ENCODE results near the gene PAPPA2.

The PAPPA2 gene

DNA sequence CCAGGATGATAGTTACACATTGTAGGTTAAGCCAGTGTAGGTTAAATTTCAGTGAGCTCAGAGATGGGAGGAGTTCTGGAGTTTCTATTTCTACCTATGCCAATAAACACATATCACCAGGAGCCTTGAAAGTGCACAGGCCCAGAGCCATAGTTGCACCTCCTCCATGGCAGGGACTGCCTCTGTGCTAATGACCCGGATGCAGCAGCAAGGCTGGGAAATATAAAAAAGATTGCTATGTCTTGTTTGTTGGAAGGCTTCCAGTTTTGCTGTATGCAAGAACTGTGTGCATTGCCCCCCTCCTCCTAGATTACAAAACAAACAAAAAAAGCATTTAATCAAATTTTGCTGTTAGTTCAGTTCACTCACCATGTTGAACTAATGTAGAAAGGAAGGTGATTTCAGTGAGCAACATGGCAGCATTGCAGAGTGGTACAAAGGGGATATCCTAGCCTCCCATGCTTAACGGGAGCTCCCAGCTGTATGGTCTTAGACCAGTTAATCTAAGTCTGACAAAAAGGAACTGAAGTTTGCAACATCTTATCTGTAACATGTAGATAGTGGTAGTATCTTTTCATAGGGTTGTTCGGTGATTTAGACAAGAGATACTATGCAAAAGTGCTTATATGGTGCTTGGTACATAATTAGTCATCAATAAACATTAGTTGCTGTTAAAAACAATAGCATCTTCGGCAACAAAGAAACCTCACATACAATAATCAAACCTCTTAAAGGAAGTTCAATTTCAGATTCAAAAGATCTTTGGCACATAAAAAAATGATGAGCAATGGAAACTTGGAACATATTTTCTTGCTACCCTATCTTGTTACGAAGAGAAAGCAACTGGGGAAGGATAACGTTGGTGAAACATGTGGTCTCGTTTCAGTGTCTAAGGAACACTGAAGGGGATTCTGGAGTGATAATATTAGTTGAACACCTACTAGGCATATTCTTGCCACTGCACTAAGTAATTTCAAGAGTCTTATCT lies 392.1 kb downstream of the PAPPA2 start:
- DNase-seq (ENCODE audit: low read depth, low spot score): no peak

DNA sequence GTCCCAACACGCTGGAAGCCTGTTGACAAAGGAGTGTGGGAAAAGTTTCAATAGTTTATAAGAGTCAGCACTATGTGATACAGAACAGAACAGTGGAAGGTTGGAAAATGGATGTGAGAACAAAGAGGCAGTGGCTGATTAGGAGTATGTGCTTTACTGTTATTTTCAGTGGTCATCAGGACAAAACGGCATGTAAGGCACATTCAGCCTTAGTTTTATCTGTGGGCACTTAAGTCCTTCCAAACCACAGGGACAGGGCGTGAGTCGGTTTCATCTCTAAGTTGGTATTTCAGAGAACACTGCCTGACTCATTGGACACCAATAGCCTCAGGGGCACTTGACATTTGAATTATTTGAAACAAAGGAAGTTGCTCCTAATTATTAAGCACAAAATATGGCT lies 394.7 kb downstream of the PAPPA2 start:
- no peak for DNase-seq (ENCODE audit: low read depth, low spot score)

DNA sequence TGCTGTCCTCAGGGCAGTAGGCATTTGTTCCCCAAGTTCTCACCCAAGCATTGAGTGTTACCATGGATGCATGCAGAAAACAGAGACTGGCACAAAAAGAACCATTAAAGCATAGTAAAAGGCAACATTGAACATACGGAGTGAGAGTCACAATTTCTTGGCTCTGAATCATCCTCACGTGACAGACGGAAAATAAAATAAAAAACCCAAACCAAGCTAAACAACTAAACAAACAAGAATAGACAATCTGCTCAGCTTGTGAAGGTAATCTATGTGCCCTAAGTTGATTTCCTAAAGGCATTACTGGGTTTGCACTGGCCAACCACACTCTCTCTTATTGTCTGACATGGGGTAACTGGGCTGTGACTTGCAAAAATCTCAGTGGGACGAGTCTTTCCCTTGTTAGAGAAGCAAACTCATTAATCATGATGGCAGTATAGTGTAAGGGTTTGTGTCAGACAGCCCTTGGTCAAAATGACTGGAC lies 395.5 kb downstream of the PAPPA2 start:
- DNase-seq (ENCODE audit: low read depth, low spot score): no peak

DNA sequence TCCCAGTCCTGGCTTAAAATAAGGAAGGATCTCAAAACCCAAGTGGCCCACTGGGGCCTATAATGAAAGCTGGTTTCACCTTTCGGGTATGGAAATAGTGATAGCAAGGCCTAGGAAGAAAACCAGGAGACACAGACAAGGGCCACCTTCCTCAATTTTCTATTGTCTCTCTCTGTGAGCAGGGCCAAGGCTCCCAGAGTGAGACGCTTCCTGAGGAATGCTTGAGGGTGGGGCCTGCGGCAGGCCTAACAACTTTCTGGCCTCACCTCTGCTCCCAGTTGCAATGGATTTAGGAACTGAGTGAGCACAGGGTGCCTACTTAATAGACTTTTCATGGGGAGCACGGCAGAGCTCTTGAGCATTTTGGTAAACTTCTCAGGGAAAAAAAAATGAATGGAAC lies 400.6 kb downstream of the PAPPA2 start:
- DNase-seq (ENCODE audit: low read depth, low spot score): no peak

DNA sequence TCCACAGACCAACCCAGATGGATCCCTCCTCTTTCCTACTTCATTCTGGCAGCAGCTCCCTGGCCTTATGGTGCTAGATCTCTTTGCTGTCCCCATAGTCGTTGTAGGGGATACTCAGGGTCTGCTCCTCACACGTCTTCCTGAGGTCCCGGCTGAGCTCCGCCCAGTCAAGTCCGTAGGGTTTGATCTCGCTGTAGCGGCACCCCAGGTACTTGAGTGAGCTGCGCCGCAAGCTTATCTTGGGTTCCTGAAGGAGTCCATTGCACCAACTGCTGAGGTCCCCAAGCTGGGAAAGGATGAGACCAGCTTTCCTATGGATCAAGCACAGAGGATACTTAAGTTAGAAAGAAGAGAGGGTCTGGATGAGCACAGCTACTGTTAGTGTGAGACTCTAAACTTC lies 401.2 kb downstream of the PAPPA2 start:
- no peak for DNase-seq (ENCODE audit: low read depth, low spot score)

DNA sequence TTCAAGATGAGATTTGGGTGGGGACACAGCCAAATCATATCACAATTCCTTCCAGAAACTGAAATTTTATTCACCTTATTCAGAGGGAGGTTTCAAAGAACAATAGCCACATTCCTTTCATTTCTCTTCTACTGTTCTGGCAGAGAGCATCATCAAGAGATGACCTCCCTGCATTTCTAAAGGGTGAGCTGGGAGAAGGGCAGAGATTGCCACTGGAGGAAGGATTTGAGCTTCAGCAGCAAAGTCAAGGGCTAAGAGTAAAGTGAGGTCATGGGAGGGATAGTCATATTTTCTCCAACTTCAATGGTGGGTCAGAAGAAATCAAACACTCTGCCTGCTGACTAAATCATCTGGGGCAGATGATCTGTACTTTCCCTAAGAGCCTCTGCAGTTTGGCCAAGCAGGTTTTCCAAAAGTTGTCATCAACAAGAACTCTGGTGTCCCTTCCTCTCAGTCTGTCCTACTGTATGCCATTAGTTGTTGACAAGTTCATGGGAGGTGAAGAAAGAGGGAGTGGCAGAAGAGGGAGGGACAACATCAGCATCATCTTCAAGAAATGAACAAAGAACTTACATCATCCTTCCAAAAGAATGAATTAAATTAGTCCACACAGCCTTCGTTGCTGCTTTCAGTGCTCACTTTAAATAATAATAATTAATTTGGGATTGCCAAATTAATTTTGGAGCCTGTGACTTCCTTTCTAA lies 403.2 kb downstream of the PAPPA2 start:
- no peak for DNase-seq (ENCODE audit: low read depth, low spot score)

DNA sequence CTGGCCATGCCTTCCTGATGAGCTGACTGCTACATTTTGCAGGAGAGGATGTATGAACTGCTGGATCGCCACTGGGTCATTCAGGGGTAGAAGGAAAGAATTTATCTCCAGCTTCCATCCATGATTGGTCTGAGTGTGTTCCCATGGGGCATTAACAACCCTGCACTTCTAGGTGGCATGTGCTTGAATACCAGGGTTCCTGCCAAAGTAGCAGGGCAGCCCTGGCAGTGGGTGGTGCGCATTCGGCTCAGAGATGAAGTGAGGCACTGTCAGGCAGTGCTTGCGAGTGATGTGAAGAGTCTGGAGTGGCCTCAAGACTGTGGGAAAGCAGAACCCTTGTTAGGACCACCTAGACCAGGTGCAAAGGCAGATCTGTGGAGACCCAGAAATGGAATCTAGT lies 406.6 kb downstream of the PAPPA2 start:
- no peak for DNase-seq (ENCODE audit: low read depth, low spot score)

DNA sequence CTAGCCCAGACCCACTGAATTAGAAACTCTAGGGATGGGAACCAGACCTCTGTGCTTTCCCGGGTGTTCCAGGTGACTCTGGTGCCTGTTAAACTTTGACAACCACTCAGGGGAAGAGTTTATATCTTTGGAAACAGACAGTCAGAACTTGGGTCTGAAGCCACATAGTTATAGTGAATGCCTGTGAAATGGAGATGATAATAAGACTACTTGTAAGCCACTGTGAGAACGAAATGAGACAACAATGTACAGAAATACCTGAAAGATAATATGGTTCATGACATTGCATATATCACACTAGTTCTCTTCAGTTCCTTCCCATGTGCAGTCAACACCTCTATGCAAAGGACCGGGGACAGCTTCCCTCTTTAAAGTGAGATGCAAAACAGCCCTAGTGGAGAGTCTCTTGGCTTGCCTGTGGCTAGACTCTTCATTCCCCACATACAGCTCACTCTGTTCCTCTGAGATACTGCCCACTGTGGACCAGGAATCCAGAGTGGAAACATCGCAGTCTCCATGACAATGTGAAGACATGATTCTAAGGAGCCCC lies 414.1 kb downstream of the PAPPA2 start:
- DNase-seq (ENCODE audit: low read depth, low spot score): no peak

DNA sequence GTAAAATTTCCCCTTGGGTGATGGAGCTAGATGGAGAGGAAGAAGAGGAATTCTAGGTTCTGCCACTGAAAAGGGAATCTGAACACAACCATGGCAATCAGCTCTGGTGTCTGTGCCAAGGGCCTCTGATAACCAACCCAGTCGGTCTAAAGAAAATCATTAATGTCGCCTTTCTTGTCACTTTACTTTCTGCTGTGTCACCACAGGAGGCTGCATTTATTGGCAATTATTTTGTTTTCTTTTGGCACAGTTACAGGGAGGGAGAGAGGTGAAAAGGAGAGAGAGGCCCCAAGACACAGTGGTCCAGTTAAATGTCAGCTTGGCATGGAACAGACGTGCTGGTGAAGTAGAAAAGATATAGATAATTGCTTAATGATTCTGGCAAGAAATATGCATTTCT lies 414.6 kb downstream of the PAPPA2 start:
- no peak for DNase-seq (ENCODE audit: low read depth, low spot score)

DNA sequence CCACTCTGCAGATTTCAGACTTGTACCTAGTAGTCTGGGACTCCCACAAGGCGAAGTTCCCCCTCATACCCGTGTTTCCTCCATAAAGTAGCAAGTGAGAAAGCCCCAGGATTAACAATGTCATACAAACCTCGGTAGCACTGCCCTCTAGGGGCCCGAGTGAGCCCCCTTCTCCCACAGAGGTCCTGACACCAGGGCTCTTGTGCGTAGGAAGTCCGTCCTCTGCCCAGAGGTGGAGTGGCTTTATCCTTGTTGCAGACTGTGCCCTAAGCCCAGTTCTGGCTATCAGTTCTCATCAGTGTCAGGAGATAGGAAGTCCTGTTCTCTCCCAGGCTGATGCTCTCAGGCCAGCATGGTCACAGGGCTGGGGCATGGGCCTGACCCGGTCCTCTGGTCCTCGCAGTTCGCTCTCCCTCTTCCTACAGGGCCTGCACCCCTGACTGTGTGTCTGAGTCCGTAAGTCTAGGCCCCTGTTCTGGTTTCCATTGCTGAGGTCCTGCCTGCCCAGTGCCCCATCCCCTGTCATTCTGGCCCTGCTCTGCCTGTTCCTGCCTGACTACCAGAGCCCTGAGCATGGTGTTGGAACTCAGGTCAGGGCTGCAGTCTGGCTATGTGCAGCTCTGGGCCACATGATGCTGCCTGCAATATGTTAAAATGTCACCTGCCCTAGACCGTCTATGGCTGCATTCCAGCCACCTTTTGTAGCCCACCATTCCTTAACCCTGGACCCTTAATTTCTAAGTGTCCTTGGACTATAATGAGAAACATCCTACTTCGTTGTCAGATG lies 416.0 kb downstream of the PAPPA2 start:
- DNase-seq (ENCODE audit: low read depth, low spot score): no peak

DNA sequence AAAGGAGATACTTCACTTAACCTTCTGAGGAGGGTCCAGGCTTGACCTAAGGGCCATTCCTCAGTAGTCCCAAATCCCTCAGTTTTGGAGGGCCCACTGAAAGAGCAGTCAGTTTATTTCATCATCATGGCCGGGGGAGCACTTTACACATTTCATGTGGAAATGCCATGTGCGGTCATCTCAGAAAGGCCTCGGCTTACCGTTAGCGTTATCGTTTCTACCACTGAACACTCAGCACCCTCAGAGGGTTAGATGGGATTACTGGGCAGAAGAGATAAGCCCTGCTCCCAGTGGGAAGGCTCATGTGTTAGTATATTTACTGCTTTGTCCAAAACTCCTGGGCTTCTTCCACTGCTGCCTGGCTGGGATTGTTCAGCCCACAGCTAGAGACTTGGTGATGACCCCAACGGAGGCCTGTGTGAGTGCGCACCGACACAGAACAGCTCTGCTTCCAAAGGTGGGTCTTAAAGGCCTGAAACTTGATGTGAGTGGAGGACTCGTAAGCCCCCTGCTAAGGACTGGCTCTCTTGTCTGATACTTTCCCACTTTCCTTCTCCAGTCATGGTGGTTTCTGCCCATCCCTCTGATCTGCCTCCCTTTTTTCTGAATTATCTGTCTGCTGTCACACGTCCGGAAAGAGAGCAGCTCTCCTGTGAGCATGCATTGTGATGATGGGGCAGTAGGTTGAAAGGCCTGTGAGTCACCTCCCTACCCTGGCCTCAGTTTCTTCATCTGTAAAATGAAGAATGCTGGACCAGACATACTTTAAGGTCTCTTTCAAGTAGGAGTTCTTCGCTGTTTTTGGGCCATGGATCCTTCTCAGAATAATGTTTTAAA lies 417.0 kb downstream of the PAPPA2 start:
- DNase-seq (ENCODE audit: low read depth, low spot score): no peak

DNA sequence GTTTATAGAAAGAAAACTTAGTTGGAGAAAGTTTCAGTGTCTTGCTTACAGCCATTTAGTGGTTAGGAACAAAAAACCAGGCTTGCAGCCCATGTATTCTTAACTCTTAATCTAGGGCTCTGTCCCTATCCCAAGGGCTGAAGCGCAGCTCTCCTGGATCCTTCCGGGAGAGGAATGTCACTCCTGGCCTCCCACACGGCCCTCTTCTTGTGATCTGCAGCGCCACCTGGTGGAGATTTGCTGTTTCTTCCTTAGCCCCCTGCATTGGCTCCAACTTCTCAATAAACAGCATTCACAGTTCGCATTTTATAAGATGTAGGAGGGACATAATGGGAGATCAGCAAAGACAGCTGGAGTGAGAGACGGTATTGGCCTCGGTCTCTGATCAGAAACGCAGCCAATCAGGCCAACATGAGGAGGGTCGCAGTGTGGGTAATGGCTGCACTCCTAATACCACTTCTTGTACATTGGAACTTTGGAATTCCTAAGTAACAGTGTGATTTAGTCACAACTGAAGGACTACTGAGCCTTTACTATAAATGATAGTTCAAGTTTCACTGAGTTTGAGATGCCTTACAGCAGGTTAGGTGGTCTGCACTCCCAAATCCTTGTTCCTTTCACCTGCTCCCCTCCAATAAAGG lies 418.1 kb downstream of the PAPPA2 start:
- DNase-seq (ENCODE audit: low read depth, low spot score): peak; percentile 18

DNA sequence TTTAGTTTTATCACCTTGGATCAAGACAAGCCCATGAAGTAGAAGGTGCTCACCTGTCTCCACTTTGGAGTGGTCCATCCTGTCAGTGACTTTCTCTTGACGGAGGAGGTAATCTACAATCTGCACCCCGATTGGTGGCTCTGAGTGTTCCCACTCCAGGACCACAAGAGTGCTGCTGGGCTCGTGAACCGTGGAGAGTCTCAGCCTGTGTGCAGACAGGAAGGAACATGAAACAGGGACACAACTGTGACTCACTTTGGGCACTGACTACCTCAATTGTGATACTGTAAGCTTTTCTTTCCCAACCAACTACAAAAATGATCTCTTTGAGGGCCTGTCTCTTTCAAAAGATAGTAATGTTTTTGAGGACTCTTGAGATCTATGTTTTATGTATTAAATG lies 421.3 kb downstream of the PAPPA2 start:
- DNase-seq (ENCODE audit: low read depth, low spot score): no peak

DNA sequence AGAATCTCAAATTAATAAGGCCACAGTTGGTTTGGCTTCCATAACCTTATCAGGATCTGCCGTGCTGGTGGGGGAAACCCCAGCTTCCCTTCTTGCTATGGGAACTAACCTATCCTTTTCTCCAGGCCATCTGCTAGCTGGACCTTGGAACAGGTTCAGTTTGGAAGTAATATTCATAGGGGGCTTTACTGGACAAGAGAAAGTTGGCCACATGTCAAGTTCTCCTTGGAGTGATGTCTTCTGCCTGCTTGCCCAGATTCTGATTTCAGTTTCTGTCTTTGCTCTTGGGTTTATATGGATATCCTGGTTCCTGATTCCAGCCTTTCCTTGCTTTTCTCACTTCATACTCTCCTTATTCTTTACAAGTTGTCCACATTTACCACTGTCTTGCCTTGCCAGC lies 421.9 kb downstream of the PAPPA2 start:
- DNase-seq (ENCODE audit: low read depth, low spot score): no peak

DNA sequence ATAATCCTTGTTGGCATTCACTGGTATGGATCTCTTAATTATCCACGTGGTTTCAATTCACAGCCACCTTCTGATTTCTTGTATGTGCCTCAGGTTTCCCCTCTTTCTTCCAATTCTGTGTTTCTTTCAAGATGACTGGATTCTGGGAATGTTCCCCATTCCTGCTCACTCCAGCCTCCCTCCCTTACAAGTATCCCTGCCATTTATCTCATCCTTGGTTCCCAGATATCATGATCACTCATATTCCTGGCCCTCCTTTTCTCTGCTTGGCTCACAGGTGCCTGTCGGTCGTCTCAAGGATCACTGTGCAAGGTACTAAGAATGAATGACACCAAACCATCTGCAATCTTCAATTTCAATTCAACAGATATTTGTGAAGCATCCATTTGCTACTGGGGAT lies 422.4 kb downstream of the PAPPA2 start:
- no peak for DNase-seq (ENCODE audit: low read depth, low spot score)

DNA sequence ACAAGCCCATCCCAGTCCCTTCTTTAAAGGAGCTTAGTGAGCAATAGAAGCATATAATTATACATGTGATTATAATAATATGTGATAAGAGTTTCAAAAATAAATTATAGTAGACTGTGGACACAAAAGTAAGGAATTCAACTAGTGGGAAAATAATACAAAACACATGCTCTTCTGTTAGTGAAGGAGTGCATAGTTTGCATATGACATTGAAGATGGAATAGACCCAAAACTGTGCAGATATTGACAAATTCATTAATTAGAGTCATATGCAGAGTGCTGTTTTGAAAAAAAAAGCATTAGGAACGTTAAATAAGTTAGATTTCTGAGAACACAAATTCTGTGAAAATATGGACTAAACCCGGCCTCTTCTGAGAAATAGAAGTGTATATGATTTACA lies 422.8 kb downstream of the PAPPA2 start:
- DNase-seq (ENCODE audit: low read depth, low spot score): no peak

DNA sequence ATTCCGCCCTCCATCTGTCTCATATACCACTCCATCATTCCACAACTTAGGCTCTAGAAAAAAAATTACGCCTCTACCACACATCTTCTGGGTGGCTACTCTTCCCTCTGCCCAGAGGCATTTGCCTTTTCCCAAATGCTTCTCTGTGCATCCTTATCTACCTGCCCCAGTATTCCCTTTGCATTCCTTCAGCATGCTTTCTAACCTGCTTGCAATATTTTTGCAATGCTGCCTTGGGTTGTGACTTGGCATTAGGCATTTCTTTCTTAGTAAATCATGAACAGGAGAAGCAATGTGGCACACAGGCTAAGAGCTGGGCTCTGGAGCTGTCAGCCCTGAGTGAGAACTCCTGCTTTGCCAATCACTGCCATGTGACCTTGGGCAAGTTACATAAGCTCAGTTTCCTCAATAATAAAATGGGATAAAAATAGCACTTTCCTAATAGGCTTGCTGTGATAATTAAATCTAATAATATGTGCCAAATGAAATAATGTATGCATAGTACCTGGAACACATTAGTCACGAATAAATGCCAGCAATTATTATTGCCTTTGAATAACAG lies 425.6 kb downstream of the PAPPA2 start:
- no peak for DNase-seq (ENCODE audit: low read depth, low spot score)

DNA sequence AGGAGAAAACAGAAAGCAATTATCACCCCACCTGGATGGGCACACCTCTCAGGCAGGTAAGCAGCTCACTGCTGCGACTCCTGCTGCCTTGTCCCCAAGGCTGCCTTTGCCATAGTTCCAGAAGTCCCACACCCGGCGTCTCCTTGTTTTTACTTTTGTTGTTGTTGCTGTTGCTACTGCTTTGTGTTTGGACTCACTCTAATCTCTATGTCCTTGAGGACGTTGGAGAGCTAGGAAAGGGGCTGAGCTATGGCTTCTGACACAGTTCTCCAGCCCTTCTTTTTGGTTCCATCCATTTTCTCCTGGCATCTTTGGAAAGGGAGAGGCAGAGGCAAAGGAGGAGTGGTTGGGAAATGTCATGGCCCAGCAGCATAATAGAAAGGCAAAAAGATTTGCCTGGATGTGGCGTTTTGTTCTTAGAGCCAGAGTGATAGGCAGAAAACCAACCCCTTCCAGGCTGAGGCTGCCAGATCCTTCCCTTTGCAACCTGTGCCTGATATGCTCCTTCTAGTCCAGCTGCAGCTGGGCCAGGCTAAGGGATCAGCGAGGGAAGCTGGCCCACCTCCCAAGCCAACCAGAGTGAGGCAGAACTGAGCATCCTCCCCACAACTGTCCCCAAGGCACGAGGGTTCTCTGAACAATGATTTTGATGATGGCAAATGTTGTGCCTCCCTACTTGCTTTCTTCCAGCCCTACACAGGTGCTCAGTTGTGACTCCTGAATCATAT lies 430.8 kb downstream of the PAPPA2 start:
- no peak for DNase-seq (ENCODE audit: low read depth, low spot score)

DNA sequence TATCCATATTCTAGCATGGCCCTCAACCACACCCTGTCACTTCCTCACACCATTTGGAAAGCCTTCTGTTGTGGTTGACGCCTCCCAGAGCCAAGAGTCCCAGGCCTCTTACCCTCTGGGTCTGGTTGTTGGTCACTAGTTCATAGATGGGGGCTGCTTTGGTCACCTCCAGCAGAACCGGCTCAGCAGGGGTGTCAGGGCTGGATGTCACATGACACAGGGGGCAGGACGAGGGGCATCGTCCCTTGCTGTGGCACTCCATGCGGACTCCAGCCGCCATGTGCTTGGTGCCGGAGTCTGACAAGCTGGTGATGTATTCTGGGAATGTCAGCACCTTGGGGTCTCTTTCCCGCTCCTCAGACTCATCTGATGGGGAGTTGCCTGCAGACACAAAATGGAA lies 431.5 kb downstream of the PAPPA2 start:
- DNase-seq (ENCODE audit: low read depth, low spot score): no peak
